ENCODE results near the gene POLR2L. TPM values are rescaled to one million over a fixed set of nuclear protein-coding genes. Genes with fewer than 3 reads are reported as not detected.

The POLR2L gene
- total RNA-seq, 6 donors from 2014 or later, result 34.1 to 168 (median 102) TPM

GRCh38 chr11:815675-816432, 26.5 kb downstream of the POLR2L start:
- H3K4me3 ChIP-seq, result no peak overlapping the region
- no peaks in the 10 kb centered on the region for H3K9me3 ChIP-seq
- TF ChIP-seq EP300 (IDR thresholded peaks at IDR 0.05), result no peak
- TF ChIP-seq POLR2A (IDR thresholded peaks at IDR 0.05), result no peak
- no peak for TF ChIP-seq POLR2AphosphoS5 (IDR thresholded peaks at IDR 0.05)
- TF ChIP-seq, protein P1, sequence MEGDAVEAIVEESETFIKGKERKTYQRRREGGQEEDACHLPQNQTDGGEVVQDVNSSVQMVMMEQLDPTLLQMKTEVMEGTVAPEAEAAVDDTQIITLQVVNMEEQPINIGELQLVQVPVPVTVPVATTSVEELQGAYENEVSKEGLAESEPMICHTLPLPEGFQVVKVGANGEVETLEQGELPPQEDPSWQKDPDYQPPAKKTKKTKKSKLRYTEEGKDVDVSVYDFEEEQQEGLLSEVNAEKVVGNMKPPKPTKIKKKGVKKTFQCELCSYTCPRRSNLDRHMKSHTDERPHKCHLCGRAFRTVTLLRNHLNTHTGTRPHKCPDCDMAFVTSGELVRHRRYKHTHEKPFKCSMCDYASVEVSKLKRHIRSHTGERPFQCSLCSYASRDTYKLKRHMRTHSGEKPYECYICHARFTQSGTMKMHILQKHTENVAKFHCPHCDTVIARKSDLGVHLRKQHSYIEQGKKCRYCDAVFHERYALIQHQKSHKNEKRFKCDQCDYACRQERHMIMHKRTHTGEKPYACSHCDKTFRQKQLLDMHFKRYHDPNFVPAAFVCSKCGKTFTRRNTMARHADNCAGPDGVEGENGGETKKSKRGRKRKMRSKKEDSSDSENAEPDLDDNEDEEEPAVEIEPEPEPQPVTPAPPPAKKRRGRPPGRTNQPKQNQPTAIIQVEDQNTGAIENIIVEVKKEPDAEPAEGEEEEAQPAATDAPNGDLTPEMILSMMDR (IDR thresholded peaks at IDR 0.05), result no peak
- no peak overlapping the region for H3K27ac ChIP-seq
- peaks cover 22 to 31% (median 24%) of the 10 kb centered on the region in 4 donors for H3K4me1 ChIP-seq
- WGBS, 2 donors, result 87 to 91% methylated on average over 5 to 8 of the region's 11 CpGs
- no peaks in the 10 kb centered on the region for H3K27me3 ChIP-seq
- ATAC-seq (ENCODE audit: low FRiP score in 2 of 2) (no peak), DNase-seq (peak in 1 of 2 donors; percentile 62)
- peaks cover 0 to 44% (median 23%) of the 10 kb centered on the region in 4 donors for H3K36me3 ChIP-seq

GRCh38 chr11:813456-814096, 28.8 kb downstream of the POLR2L start:
- Histone ChIP-seq H3K9me3 (no peaks in the 10 kb centered on the region), H3K4me1 (peaks cover 18 to 31% (median 21%) of the 10 kb centered on the region in 4 donors), H3K4me3 (no peak overlapping the region), H3K27ac (no peak overlapping the region), H3K36me3 (peaks cover 0 to 44% (median 23%) of the 10 kb centered on the region in 4 donors), H3K27me3 (no peaks in the 10 kb centered on the region)
- 0 to 87% methylated on average over 1 to 9 of the region's 9 CpGs for WGBS, 2 donors
- TF ChIP-seq POLR2AphosphoS5 (IDR thresholded peaks at IDR 0.05), result no peak
- ATAC-seq (ENCODE audit: low FRiP score in 2 of 2) (no peak), DNase-seq (no peak)

DNA sequence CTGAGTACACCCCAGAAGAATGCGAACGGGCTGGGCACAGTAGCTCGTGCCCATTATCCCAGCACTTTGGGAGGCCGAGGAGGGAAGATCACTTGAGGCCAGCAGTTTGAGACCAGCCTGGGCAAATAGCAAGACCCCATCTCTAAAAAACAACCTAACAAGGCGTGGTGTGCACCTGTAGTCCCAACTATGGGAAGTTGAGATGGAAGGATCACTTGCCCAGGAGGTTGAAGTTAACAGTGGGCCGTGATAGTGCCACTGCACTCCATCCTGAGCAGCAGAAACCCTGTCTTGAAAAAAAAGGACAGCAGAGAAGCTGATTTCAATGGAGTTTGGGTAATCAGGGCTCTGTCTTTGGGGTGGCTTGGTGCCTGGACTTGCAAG, 29.3 kb downstream of the POLR2L start:
- Histone ChIP-seq H3K4me1 (peaks cover 18 to 31% (median 24%) of the 10 kb centered on the region in 4 donors), H3K27me3 (no peaks in the 10 kb centered on the region), H3K36me3 (peaks cover 0 to 44% (median 23%) of the 10 kb centered on the region in 4 donors), H3K27ac (no peak overlapping the region), H3K4me3 (no peak overlapping the region), H3K9me3 (no peaks in the 10 kb centered on the region)
- DNase-seq (no peak), ATAC-seq (ENCODE audit: low FRiP score in 2 of 2) (no peak)
- WGBS, 2 donors, result 88 to 93% methylated on average over 6 of the region's 6 CpGs
- TF ChIP-seq POLR2AphosphoS5 (IDR thresholded peaks at IDR 0.05) (no peak), EP300 (IDR thresholded peaks at IDR 0.05) (no peak), POLR2A (IDR thresholded peaks at IDR 0.05) (no peak)
- TF ChIP-seq, protein P1 (IDR thresholded peaks at IDR 0.05), result no peak

GRCh38 chr11:812390-812789, 29.9 kb downstream of the POLR2L start:
- 82 to 86% methylated on average over 1 to 3 of the region's 3 CpGs for WGBS, 2 donors
- ATAC-seq (ENCODE audit: low FRiP score in 2 of 2) (no peak), DNase-seq (peak in 1 of 2 donors; percentile 46)
- Histone ChIP-seq H3K27ac (no peak overlapping the region), H3K4me1 (peaks cover 18 to 33% (median 26%) of the 10 kb centered on the region in 4 donors), H3K36me3 (peaks cover 0 to 44% (median 23%) of the 10 kb centered on the region in 4 donors), H3K4me3 (no peak overlapping the region), H3K27me3 (no peaks in the 10 kb centered on the region), H3K9me3 (no peaks in the 10 kb centered on the region)
- TF ChIP-seq POLR2A (IDR thresholded peaks at IDR 0.05) (no peak), EP300 (IDR thresholded peaks at IDR 0.05) (no peak), POLR2AphosphoS5 (IDR thresholded peaks at IDR 0.05) (no peak)
- TF ChIP-seq, protein P1 (IDR thresholded peaks at IDR 0.05), result no peak

GRCh38 chr11:811446-812245, 30.7 kb downstream of the POLR2L start:
- peaks cover 18 to 33% (median 26%) of the 10 kb centered on the region in 4 donors for H3K4me1 ChIP-seq
- WGBS, 2 donors, result 76% methylated on average over 6 to 14 of the region's 14 CpGs
- no peak for DNase-seq
- no peak for ATAC-seq (ENCODE audit: low FRiP score in 2 of 2)
- TF ChIP-seq POLR2A (IDR thresholded peaks at IDR 0.05), result no peak
- TF ChIP-seq POLR2AphosphoS5 (IDR thresholded peaks at IDR 0.05), result no peak
- H3K9me3 ChIP-seq, result no peaks in the 10 kb centered on the region
- H3K27me3 ChIP-seq, result no peaks in the 10 kb centered on the region
- H3K27ac ChIP-seq, result peak overlapping the region in 2 of 4 donors; percentile 4 to 93
- H3K4me3 ChIP-seq, result peak overlapping the region in 1 of 4 donors; percentile 94
- peaks cover 0 to 44% (median 23%) of the 10 kb centered on the region in 4 donors for H3K36me3 ChIP-seq
